ENCODE measurements around the gene NACA.

Gene NACA

GRCh38 chr12:56687223-56688128 is 37.6 kb downstream of the NACA start:
- DNase-seq, result no peak

DNA sequence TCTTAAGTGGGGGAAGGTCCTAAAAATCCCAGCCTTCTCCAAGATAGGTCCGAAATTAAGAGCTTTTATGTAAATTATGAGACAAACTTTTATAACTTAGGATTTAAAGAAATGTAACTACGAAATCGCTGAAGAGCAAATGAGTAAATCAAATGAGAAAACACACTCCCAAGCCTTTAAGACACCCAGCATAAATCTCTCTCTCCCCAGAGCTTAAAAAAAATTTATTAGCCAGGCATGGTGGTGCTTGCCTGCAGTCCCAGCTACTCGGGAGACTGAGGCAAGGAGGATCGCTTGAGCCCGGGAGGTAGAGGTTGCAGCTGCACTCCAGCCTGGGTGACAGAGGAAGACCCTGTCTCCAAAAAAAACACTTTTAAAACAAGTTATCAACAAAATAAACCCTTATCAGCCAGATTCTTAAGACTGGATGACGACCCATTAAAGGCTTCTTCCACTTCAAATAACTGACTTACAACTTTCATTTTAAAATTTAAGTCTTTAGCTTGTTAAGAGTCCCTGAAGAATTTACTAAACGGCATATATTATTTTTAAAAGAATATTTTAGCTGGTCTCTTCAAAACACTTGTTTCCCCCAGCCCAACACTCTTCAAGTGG is 40.2 kb downstream of the NACA start:
- DNase-seq, result no peak

GRCh38 chr12:56682323-56682722 is 42.8 kb downstream of the NACA start:
- no peak for DNase-seq

DNA sequence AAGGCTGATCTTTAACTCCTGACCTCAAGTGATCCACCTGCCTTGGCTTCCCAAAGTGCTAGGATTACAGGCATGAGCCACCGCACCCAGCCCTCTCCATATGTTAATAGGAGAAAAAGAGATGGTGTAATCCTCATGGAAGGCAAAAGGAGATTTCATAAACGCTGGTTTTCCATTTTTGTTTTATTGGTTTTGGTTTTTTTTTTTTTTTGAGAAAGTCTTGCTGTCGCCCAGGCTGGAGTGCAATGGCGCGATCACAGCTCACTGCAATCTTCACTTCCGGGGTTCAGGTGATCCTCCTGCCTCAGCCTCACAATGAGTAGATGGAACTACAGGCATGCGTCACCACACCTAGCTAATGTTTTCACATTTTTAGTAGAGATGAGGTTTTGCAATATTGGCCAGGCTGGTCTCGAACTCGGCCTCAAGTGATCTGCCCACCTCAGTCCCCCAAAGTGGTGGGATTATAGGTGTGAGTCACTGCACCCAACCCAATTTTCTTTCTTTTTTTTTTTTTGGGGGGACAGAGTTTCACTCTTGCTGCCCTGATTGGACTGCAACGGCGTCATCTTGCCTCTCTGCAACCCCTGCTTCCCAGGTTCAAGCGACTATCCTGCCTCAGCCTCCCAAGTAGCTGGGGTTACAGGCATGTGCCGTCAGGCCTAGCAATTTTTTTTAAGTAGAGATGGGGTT is 45.1 kb downstream of the NACA start:
- no peak for DNase-seq

- DNase-seq, result no peak
Measured at GRCh38 chr12:56678852-56679251, 46.2 kb downstream of the NACA start.

DNA sequence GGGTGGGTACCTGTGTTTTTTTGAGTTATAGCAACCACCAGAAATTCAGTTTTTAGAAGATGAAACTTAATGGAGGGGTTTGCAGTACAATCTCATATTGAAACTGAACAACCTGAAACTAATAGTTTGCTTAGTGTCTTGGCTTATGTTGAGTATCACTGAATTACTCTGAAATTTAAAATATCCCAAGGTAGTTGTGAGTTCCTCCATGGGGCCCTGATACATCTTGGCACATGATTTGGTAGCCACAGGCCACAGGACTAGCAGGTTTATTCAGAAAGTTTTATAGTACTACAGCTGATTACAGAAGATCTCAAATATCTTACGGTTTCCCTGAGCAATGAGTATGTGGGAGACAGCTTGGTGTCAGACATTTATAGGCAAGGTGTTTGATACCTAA is 47.4 kb downstream of the NACA start:
- DNase-seq, result no peak

GRCh38 chr12:56676851-56677580 is 48.1 kb downstream of the NACA start:
- no peak for DNase-seq

- DNase-seq, result no peak
Measured at GRCh38 chr12:56671608-56672007, 53.5 kb downstream of the NACA start.

DNA sequence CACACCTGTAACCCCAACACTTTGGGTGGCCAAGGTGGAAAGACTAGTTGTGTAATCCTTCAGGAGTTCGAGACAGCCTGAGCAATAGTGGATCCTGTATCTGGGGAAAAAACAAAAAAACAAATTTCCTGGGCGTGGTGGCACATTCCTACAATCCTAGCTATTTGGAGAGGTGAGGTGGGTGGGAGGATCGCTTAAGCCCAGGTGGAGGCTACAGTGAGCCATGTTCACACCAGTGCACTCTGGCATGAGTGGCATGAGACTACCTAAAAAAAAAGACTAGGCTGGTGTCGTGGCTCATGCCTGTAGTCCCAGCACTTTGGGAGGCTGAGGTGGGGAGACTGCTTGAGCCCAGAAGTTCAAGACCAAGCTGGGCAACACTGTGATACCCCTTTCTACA is 54.3 kb downstream of the NACA start:
- DNase-seq, result no peak

DNA sequence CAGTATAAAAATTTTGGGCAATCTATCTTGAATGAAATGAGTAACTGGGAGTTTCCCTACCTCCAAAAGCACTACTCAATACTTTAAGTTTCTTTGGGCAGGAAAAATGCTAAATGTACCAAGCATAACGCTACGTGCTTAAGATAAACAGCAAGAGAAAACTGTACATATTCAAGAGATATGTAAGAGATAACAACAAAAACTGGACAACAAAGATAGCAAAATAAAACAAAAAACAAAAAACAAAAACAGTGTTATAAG is 57.0 kb downstream of the NACA start:
- DNase-seq, result no peak
